HG02884 (cell line): ENCODE results near the gene LMO3.
"Not testable (repeated sequence)": the region's sequence is repeated elsewhere in the genome, so short reads cannot be mapped to it uniquely, and the experiment has no call there.

Experiments used
- ATAC-seq: cut with Tn5 transposase; IDR thresholded peaks from one replicate; pipeline ENCODE4 v1.9.1; 2021; ENCODE audit warnings: mild to moderate bottlenecking, moderate library complexity; ENCODE audit not compliant: unreplicated experiment

The LMO3 gene

GRCh38 chr12:16553457-16553856 is 52.5 kb downstream of the LMO3 start:
- ATAC-seq, result no peak

- ATAC-seq, result no peak
Observed at GRCh38 chr12:16552301-16552700, 53.7 kb downstream of the LMO3 start.

GRCh38 chr12:16545836-16546235 is 60.1 kb downstream of the LMO3 start:
- no peak for ATAC-seq

GRCh38 chr12:16542586-16542985 is 63.4 kb downstream of the LMO3 start:
- ATAC-seq, result no peak

- ATAC-seq, result not testable (repeated sequence)
Observed at GRCh38 chr12:16537652-16538051, 68.3 kb downstream of the LMO3 start.

- no peak for ATAC-seq
Observed at GRCh38 chr12:16531621-16532020, 74.3 kb downstream of the LMO3 start.

GRCh38 chr12:16530268-16530850 is 75.6 kb downstream of the LMO3 start:
- no peak for ATAC-seq

GRCh38 chr12:16526693-16527092 is 79.3 kb downstream of the LMO3 start:
- ATAC-seq, result no peak

- no peak for ATAC-seq
Observed at GRCh38 chr12:16524378-16524777, 81.6 kb downstream of the LMO3 start.

- ATAC-seq, result no peak
Observed at GRCh38 chr12:16523951-16524331, 82.0 kb downstream of the LMO3 start.

GRCh38 chr12:16523284-16523950 is 82.5 kb downstream of the LMO3 start:
- ATAC-seq, result no peak

- no peak for ATAC-seq
Observed at GRCh38 chr12:16520328-16520727, 85.6 kb downstream of the LMO3 start.

GRCh38 chr12:16515666-16516065 is 90.3 kb downstream of the LMO3 start:
- ATAC-seq, result no peak

GRCh38 chr12:16513231-16513630 is 92.7 kb downstream of the LMO3 start:
- no peak for ATAC-seq

- ATAC-seq, result no peak
Observed at GRCh38 chr12:16509411-16509810, 96.6 kb downstream of the LMO3 start.

GRCh38 chr12:16506394-16506793 is 99.6 kb downstream of the LMO3 start:
- ATAC-seq, result no peak

GRCh38 chr12:16504200-16504599 is 101.8 kb downstream of the LMO3 start:
- ATAC-seq, result no peak

- ATAC-seq, result no peak
Observed at GRCh38 chr12:16499611-16500010, 106.4 kb downstream of the LMO3 start.
